Measurements from ENCODE around the gene SLC9A3.

SLC9A3 gene

DNA sequence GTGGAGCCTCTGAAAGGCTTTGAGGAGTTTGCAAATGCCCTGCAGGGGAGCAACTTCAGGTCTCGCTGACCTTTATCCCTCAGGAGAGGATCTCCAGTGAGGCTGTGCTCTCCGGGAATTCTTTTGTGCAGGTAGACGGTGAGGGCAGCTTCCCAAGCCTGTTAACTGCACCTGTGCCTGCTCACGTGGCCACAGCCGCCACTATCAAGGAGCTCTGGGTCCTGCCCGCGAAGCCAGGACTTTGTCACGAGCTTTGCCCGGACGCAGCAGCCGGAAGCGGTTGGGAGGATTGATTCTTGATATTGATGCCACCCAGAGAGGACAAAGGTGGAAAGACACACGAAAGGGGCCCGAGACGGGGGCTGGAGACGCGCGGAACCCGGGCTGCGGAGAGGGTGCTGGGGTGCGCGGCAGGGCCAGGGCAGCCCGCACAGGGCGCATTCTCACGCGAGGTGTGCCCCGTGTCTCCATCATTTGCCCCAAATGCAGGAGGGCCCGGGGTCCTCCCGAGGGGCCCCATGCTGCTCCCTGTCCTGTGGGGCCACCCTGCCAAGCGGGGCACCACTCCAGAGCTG lies 18.2 kb downstream of the SLC9A3 start:
- H3K27ac ChIP-seq (replicated peaks; ENCODE audit: low read length) = no peak overlapping the region
- WGBS, 2 donors (ENCODE audit: extremely low coverage in 2 of 2, insufficient read length in 2 of 2, insufficient replicate concordance in 1 of 2) = no CpG with 5 or more reads among the region's 30 CpGs
- peaks cover 0 to 5% of the 10 kb centered on the region in 2 donors for H3K4me1 ChIP-seq (ENCODE audit: control insufficient read depth in 2 of 2, insufficient read depth in 1 of 2, low read depth in 1 of 2, low read length in 2 of 2)
- H3K9ac ChIP-seq (ENCODE audit: low read depth, low read length, poor library complexity) = no peak overlapping the region
- H3K27me3 ChIP-seq (ENCODE audit: control insufficient read depth in 3 of 3, insufficient read depth in 3 of 3, low read depth in 1 of 3, low read length in 3 of 3) = peaks cover 3 to 21% (median 15%) of the 10 kb centered on the region in 3 experiments
- H2AFZ ChIP-seq (ENCODE audit: low read length) = no peak overlapping the region
- no peak overlapping the region for H3K4me2 ChIP-seq (ENCODE audit: insufficient read depth, low read length, poor library complexity, severe bottlenecking)
- no peak overlapping the region for H2BK120ac ChIP-seq (ENCODE audit: low read depth, low read length)
- no peaks in the 10 kb centered on the region for H3K79me1 ChIP-seq (ENCODE audit: low read depth, low read length)
- no peak overlapping the region for H2BK5ac ChIP-seq (ENCODE audit: low read length)
- peak overlapping the region; percentile 43 for H2AK5ac ChIP-seq (ENCODE audit: low read depth, low read length)
- no peak overlapping the region for H3K4me3 ChIP-seq (ENCODE audit: low read length in 2 of 2)
- H4K8ac ChIP-seq (ENCODE audit: low read depth, low read length) = no peak overlapping the region
- no peak overlapping the region for H3K4ac ChIP-seq (ENCODE audit: low read length)
- H3K36me3 ChIP-seq (replicated peaks in 1 of 2; ENCODE audit: control insufficient read depth in 2 of 2, insufficient read depth in 2 of 2, low read length in 2 of 2) = no peaks in the 10 kb centered on the region
- H2BK15ac ChIP-seq (ENCODE audit: low read length) = no peak overlapping the region
- H4K91ac ChIP-seq (ENCODE audit: low read depth, low read length, poor library complexity) = no peak overlapping the region
- peak overlapping the region; percentile 2 for H3K14ac ChIP-seq (ENCODE audit: low read length)
- peak overlapping the region; percentile 94 for H3K18ac ChIP-seq (ENCODE audit: low read length)
- H3K23ac ChIP-seq (ENCODE audit: low read depth, low read length, poor library complexity) = peak overlapping the region; percentile 91
- H3K9me3 ChIP-seq (replicated peaks in 1 of 2; ENCODE audit: control insufficient read depth in 2 of 2, insufficient read depth in 1 of 2, low read depth in 1 of 2, low read length in 2 of 2) = no peaks in the 10 kb centered on the region
- no peak overlapping the region for H2BK12ac ChIP-seq (ENCODE audit: low read length)
- no peak for DNase-seq (ENCODE audit: low spot score)

DNA sequence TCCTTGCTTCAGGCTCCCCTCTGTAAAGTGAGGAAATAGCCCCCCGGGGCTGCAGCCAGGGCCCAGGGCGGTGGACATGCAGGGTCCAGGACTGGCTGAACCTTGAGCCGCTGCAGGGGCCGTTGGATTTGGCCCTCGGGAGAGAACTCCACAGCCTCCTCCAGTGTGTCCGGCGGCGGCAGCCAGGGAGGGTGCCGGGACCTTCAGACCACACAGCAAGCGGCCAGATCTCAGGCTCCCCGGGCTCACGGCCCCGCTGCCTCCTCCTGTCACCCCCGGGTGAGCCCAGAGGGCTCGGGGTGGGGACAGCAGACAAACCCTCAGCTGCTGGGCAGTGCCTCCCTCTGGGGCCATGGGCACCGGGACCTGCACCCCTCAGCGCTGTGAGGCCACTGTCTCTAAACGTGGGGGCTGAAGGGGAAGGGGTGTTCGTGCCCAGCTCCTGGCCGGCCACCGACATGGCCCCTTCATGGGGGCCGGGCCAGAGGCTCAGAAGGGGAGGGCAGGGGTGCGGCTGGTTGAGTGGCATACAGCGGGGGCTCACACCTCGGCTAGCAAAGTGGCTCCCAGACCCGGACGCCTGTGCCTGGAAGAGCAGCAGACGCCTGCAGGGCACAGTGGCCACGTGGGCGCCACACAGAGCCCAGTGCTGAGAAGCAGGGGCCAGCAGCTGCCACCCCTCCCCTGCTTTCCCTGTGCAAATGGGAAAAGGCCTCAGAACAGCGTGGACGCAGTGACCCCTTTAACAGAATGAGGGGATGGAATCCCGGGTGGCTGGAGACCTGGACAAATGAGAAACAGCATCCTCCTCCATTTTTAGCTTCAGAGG lies 19.7 kb downstream of the SLC9A3 start:
- H2BK5ac ChIP-seq (ENCODE audit: low read length) = peak overlapping the region; percentile 39
- H3K79me1 ChIP-seq (ENCODE audit: low read depth, low read length) = no peaks in the 10 kb centered on the region
- no peak for DNase-seq (ENCODE audit: low spot score)
- H3K27ac ChIP-seq (replicated peaks; ENCODE audit: low read length) = no peak overlapping the region
- H3K18ac ChIP-seq (ENCODE audit: low read length) = peak overlapping the region; percentile 80
- H4K91ac ChIP-seq (ENCODE audit: low read depth, low read length, poor library complexity) = no peak overlapping the region
- H3K9me3 ChIP-seq (replicated peaks in 1 of 2; ENCODE audit: control insufficient read depth in 2 of 2, insufficient read depth in 1 of 2, low read depth in 1 of 2, low read length in 2 of 2) = no peaks in the 10 kb centered on the region
- peak overlapping the region; percentile 44 for H3K9ac ChIP-seq (ENCODE audit: low read depth, low read length, poor library complexity)
- peak overlapping the region; percentile 37 for H3K4ac ChIP-seq (ENCODE audit: low read length)
- peak overlapping the region; percentile 81 for H2BK15ac ChIP-seq (ENCODE audit: low read length)
- no peak overlapping the region for H2AFZ ChIP-seq (ENCODE audit: low read length)
- no peak overlapping the region for H2BK120ac ChIP-seq (ENCODE audit: low read depth, low read length)
- no peak overlapping the region for H2AK5ac ChIP-seq (ENCODE audit: low read depth, low read length)
- H3K36me3 ChIP-seq (replicated peaks in 1 of 2; ENCODE audit: control insufficient read depth in 2 of 2, insufficient read depth in 2 of 2, low read length in 2 of 2) = no peaks in the 10 kb centered on the region
- peak overlapping the region; percentile 73 for H3K23ac ChIP-seq (ENCODE audit: low read depth, low read length, poor library complexity)
- peaks cover 3 to 22% (median 11%) of the 10 kb centered on the region in 3 experiments for H3K27me3 ChIP-seq (ENCODE audit: control insufficient read depth in 3 of 3, insufficient read depth in 3 of 3, low read depth in 1 of 3, low read length in 3 of 3)
- peak overlapping the region; percentile 58 for H2BK12ac ChIP-seq (ENCODE audit: low read length)
- no peak overlapping the region for H3K4me2 ChIP-seq (ENCODE audit: insufficient read depth, low read length, poor library complexity, severe bottlenecking)
- no CpG with 5 or more reads among the region's 33 CpGs for WGBS, 2 donors (ENCODE audit: extremely low coverage in 2 of 2, insufficient read length in 2 of 2, insufficient replicate concordance in 1 of 2)
- H3K4me3 ChIP-seq (ENCODE audit: low read length in 2 of 2) = no peak overlapping the region
- no peak overlapping the region for H4K8ac ChIP-seq (ENCODE audit: low read depth, low read length)
- peaks cover 0 to 5% of the 10 kb centered on the region in 2 donors for H3K4me1 ChIP-seq (ENCODE audit: control insufficient read depth in 2 of 2, insufficient read depth in 1 of 2, low read depth in 1 of 2, low read length in 2 of 2)
- H3K14ac ChIP-seq (ENCODE audit: low read length) = peak overlapping the region; percentile 82

- Histone ChIP-seq H2BK120ac (ENCODE audit: low read depth, low read length) (no peak overlapping the region), H3K18ac (ENCODE audit: low read length) (peak overlapping the region; percentile 71), H2AK5ac (ENCODE audit: low read depth, low read length) (no peak overlapping the region), H3K27ac (replicated peaks; ENCODE audit: low read length) (no peak overlapping the region), H2BK5ac (ENCODE audit: low read length) (no peak overlapping the region), H3K23ac (ENCODE audit: low read depth, low read length, poor library complexity) (no peak overlapping the region), H2BK12ac (ENCODE audit: low read length) (no peak overlapping the region), H3K4me2 (ENCODE audit: insufficient read depth, low read length, poor library complexity, severe bottlenecking) (no peak overlapping the region), H4K8ac (ENCODE audit: low read depth, low read length) (peak overlapping the region; percentile 17), H2BK15ac (ENCODE audit: low read length) (peak overlapping the region; percentile 49), H3K4me1 (ENCODE audit: control insufficient read depth in 2 of 2, insufficient read depth in 1 of 2, low read depth in 1 of 2, low read length in 2 of 2) (peaks cover 0 to 5% of the 10 kb centered on the region in 2 donors), H3K4ac (ENCODE audit: low read length) (no peak overlapping the region), H4K91ac (ENCODE audit: low read depth, low read length, poor library complexity) (no peak overlapping the region), H3K4me3 (ENCODE audit: low read length in 2 of 2) (no peak overlapping the region), H2AFZ (ENCODE audit: low read length) (peak overlapping the region; percentile 2), H3K36me3 (replicated peaks in 1 of 2; ENCODE audit: control insufficient read depth in 2 of 2, insufficient read depth in 2 of 2, low read length in 2 of 2) (no peaks in the 10 kb centered on the region), H3K79me1 (ENCODE audit: low read depth, low read length) (no peaks in the 10 kb centered on the region), H3K14ac (ENCODE audit: low read length) (no peak overlapping the region), H3K27me3 (ENCODE audit: control insufficient read depth in 3 of 3, insufficient read depth in 3 of 3, low read depth in 1 of 3, low read length in 3 of 3) (peaks cover 3 to 28% (median 25%) of the 10 kb centered on the region in 3 experiments), H3K9me3 (replicated peaks in 1 of 2; ENCODE audit: control insufficient read depth in 2 of 2, insufficient read depth in 1 of 2, low read depth in 1 of 2, low read length in 2 of 2) (no peaks in the 10 kb centered on the region), H3K9ac (ENCODE audit: low read depth, low read length, poor library complexity) (no peak overlapping the region)
- WGBS, 2 donors (ENCODE audit: extremely low coverage in 2 of 2, insufficient read length in 2 of 2, insufficient replicate concordance in 1 of 2) = no CpG with 5 or more reads among the region's 36 CpGs
- no peak for DNase-seq (ENCODE audit: low spot score)
These were observed 21.7 kb downstream of the SLC9A3 start for GRCh38 chr5:502325-503079.

DNA sequence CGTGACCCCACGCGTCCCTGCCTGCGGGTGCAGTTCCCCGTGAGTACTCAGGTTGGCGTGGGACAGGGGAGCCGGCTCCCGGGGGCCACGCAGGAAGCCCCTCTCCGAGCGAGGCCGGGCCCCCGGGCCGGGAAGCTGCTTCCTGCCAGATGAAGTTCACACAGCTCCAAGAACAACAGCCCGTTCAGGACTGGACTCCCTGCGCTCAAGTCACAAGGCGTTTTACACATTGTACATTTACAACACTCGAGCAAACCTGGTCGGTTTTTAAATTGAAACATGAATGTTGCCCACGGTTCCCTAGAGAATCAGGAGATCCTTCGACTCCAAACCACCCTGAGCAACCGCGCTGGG lies 22.4 kb downstream of the SLC9A3 start:
- no peak overlapping the region for H4K8ac ChIP-seq (ENCODE audit: low read depth, low read length)
- H3K9me3 ChIP-seq (replicated peaks in 1 of 2; ENCODE audit: control insufficient read depth in 2 of 2, insufficient read depth in 1 of 2, low read depth in 1 of 2, low read length in 2 of 2) = no peaks in the 10 kb centered on the region
- H2BK12ac ChIP-seq (ENCODE audit: low read length) = no peak overlapping the region
- peaks cover 3 to 33% (median 32%) of the 10 kb centered on the region in 3 experiments for H3K27me3 ChIP-seq (ENCODE audit: control insufficient read depth in 3 of 3, insufficient read depth in 3 of 3, low read depth in 1 of 3, low read length in 3 of 3)
- H2AK5ac ChIP-seq (ENCODE audit: low read depth, low read length) = no peak overlapping the region
- H3K14ac ChIP-seq (ENCODE audit: low read length) = peak overlapping the region; percentile 1
- H3K18ac ChIP-seq (ENCODE audit: low read length) = peak overlapping the region; percentile 19
- H3K4me3 ChIP-seq (ENCODE audit: low read length in 2 of 2) = no peak overlapping the region
- no peak overlapping the region for H3K9ac ChIP-seq (ENCODE audit: low read depth, low read length, poor library complexity)
- peak overlapping the region; percentile 8 for H3K23ac ChIP-seq (ENCODE audit: low read depth, low read length, poor library complexity)
- DNase-seq (ENCODE audit: low spot score) = no peak
- H4K91ac ChIP-seq (ENCODE audit: low read depth, low read length, poor library complexity) = no peak overlapping the region
- H3K27ac ChIP-seq (replicated peaks; ENCODE audit: low read length) = no peak overlapping the region
- H2AFZ ChIP-seq (ENCODE audit: low read length) = peak overlapping the region; percentile 2
- H2BK15ac ChIP-seq (ENCODE audit: low read length) = no peak overlapping the region
- no peak overlapping the region for H2BK120ac ChIP-seq (ENCODE audit: low read depth, low read length)
- no peak overlapping the region for H3K4me2 ChIP-seq (ENCODE audit: insufficient read depth, low read length, poor library complexity, severe bottlenecking)
- no peak overlapping the region for H2BK5ac ChIP-seq (ENCODE audit: low read length)
- no CpG with 5 or more reads among the region's 23 CpGs for WGBS, 2 donors (ENCODE audit: extremely low coverage in 2 of 2, insufficient read length in 2 of 2, insufficient replicate concordance in 1 of 2)
- no peak overlapping the region for H3K4ac ChIP-seq (ENCODE audit: low read length)
- H3K36me3 ChIP-seq (replicated peaks in 1 of 2; ENCODE audit: control insufficient read depth in 2 of 2, insufficient read depth in 2 of 2, low read length in 2 of 2) = no peaks in the 10 kb centered on the region
- peaks cover 0 to 5% of the 10 kb centered on the region in 2 donors for H3K4me1 ChIP-seq (ENCODE audit: control insufficient read depth in 2 of 2, insufficient read depth in 1 of 2, low read depth in 1 of 2, low read length in 2 of 2)
- H3K79me1 ChIP-seq (ENCODE audit: low read depth, low read length) = no peaks in the 10 kb centered on the region

Measured in neuronal stem cell (in vitro differentiated cells).